ENCODE measurements around the gene CEACAM20.
"Not testable (repeated sequence)": the region's sequence is repeated elsewhere in the genome, so short reads cannot be mapped to it uniquely, and the experiment has no call there.

Gene CEACAM20

DNA sequence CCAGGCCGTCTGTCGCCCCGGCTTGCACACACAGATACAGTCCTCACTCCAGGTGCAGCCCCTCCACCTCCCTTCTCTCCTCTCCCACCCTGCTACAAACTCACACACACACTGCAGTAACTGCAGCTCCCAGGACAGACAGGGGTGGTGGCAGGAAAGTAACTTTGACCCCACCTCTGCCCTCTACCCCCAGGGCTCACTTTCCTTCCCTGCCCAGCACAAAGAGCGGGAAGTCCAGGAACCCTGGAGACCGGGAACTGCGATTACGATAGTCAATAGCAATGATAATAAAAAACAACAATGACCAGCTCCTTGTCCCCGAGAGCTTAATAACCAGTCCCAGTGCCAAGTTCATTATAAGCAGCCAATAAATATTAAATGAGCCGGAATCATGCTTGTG is at the start of gene CEACAM20:
TSS of gene CEACAM20 (minus strand) at position 140 of the 400 bp plus-strand sequence. CDS start 166 bp downstream, outside the sequence.
- DNase-seq (ENCODE audit: low read depth in 2 of 2), result no peak

DNA sequence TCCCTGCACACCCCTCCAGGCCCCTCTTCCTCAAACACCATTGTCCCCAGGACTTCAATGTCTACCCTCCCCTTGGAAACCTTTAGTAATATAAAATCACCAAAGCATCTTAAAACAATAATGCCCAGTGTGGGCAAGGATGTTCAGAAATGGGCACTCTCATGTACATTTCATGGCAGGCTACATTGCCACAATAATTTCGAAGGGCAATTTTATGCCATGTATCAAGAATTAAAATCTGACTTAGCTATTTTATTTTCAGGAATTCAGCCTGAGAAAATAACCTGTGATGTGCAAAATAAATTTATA is 48.0 kb upstream of the CEACAM20 start:
- no peak for DNase-seq (ENCODE audit: low read depth in 2 of 2)

DNA sequence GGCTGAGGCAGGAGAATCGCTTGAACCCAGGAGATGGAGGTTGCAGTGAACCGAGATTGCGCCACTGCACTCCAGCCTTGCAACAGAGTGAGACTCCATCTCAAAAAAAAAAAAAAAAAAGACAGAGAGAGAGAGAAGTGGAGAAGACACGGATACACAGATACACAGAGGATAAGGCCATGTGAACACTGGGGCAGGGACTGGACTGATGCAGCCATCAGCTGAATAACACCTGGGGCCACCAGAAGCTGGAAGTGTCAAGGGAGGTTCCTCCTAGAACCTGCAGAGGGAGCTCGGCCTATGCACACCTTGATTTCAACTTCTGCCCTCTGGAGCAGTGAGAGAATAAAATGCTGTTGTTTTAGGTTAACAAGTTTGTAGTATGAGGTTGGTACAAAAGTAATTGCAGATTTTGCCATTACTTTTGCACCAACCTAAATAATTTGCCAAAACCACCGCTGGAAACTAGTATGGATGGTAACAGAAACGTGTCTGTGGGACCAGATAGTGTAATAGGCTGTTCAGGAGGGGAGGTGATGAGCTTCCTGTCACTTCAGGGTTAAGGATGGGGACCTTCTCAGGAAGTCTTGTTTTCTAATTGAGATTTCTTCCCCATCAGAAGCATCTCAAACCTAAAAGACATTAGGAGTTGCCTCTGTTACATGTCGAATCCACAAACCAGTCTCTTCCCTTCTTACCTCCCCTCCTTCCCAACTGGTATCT is 47.5 kb upstream of the CEACAM20 start:
- DNase-seq (ENCODE audit: low read depth in 2 of 2), result no peak

DNA sequence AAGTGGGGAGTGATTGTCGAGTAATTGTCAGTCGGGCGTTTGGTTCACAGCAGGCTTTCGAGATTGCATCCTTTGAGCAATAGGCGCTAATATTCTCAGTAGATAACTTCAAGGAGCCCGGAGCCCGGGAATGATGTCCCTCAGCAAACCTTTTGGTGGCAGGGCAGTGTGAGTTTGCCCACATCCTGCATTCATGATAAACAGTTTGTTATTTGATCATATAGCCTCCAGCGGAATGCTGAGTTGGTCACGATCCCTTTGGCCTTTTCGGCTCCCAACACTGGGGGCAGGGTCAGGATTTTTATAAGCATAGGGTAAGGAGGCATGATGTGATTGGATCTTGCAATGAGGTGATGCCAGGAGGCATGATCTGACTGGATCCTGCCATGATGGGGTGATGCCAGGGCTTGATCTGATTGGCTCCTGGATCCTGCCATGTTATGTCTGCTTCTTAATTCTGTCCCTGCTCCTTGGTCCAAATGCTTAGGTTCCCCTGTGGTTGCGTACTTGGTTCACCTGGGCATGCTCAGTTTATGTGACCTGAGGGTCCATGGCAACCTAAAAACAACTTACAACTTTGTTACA is 45.7 kb upstream of the CEACAM20 start:
- no peak for DNase-seq (ENCODE audit: low read depth in 2 of 2)

DNA sequence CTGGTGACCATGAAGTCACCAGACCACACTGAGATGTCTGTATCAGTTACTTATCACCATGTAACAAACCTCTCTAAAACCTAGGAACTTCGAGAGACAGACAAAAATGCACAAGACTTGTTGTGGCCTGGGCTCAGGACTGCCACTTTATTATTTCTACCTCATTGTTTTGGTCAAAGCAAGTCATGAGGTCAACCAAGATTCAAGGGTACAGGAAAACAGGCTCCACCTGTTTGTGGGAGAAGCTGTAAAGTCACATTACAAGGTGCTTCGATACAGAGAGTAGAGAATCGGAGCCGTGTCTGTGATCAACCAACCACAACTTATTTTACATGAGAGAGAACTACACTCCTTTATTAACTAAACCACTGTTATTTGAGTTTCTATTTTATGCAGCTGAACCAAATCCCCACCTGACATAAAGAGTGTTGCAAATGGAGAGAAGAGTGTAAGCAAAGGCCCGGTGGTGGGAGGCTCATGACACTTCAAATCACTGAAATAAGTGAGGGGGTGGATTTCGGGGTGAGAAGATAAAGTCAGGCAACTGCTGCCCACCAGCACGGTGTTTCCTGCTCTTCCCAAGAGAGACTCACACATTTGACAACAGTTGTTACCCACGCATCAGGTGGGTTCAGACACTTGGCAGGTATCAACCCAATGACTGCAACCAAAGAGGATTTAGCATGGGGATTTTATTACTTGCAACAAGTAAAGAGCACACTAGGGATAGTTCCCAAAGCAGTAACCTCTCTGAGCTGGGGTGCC is 44.9 kb upstream of the CEACAM20 start:
- no peak for DNase-seq (ENCODE audit: low read depth in 2 of 2)

DNA sequence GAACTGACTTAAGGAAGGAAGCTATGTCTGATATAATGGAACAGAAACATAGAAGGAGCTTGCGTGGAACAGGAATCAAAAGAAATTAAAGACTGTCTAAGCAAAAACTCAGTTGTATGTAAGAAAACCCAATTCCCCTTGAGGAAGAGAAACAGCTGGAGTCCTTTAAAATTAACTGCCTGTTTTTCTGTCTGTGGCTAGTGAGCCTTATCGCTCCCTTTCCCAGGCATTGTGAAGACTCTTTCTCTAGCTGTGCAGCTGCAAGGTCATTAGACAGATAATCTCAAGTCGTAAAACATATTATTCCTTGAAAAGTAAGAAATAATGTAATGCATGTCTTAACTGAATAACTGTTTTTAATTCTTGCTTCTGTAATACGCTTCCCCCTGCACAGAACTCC is 44.2 kb upstream of the CEACAM20 start:
- no peak for DNase-seq (ENCODE audit: low read depth in 2 of 2)

DNA sequence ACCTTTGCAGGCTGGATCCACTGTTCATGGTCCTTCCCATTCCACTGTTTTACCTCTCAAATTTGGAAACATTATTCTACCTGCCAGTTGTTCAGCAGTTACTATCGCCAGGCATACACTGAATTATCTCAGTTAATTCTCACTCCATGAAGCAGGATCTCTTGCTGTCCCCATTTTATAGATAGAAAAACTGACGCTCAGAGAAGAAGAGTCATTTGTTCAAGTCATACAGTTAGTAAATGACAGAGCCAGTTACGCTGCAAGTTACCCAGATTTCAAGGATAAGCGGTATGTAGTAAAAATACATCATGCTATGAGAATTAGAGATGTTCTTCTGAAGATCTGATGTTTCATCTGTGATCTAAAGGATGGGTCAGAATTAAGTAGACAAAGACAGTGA is 43.7 kb upstream of the CEACAM20 start:
- DNase-seq (ENCODE audit: low read depth in 2 of 2), result no peak

DNA sequence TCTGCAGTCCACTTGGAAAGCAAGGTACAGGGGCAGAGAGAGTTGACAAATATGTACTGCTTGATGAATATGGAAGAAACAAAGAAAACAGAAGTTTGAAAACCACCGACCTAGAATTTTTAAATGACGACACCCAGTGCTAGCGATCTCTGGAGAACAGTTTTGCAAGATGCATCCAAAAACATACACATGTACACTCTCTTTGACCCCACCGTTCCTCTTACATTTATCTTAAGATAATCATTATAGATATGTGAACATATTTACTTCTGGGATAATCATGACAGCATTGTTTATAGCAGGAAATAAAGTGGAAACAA is 43.1 kb upstream of the CEACAM20 start:
- DNase-seq (ENCODE audit: low read depth in 2 of 2), result no peak

DNA sequence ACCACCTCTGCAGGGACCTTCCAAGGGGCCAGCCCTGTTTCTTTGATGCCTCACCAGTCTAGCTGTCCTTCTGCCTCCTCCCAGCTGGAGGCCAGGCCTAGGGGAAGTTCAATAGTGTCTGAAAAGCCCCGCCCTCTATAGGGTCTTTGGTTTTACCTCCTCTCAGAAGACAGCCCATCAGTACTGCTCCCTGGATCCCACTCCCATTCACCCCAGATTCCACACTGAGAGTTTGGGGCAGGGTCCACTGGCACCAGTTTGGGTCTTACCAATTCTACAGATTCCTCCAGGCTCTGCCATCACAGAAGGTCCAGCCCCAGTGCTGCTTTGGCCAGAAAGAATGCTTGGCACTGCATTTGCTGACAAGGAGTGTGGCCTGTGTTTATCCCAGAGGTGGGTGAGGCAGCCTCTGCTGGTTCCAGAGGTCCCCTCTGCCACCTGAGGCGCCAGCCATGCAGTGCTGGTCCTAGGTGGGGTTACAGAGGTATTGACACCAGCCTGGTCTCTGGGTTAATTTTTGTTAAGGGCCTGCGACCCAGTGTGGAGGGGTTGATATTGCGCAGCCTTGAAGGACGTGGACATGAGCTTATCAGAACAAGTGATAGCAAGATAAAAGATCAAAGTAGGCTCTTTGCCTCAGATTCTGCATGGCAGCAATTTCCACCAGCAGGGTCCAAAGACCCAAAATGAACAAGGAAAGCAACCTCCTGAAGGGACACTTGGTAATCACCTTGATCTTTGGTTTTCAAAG is 42.5 kb upstream of the CEACAM20 start:
- DNase-seq (ENCODE audit: low read depth in 2 of 2), result no peak

DNA sequence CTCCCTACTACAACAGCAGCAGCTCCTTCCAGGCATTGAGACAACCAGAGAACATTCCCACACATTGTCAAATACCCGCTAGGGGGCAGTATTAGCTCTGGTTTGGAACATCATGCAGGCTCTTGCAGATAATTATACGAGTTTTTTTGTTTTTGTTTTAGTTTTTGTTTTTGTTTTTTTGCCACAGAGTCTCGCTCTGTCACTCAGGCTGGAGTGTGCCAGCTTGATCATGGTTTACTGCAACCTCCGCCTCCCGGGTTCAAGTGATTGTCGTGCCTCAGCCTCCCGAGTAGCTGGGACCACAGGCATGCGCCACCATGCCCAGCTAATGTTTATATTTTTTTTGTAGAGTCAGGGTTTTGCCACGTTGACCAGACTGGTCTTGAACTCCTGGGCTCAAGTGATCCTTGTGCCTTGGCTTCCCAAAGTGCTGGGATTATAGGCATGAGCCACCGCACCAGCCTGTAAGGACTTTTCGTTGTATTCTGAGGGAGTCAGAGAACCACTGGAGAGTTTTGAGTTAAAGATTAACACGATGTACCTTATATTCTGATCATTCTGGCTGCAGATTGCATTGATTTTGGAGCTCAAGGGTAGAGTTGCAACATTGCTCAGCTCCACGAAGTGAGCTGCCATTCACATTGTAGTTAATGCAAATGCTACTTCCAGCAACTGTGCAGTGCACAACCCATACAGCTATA is 41.7 kb upstream of the CEACAM20 start:
- peak in 1 of 2 experiments; percentile 56 for DNase-seq (ENCODE audit: low read depth in 2 of 2)

DNA sequence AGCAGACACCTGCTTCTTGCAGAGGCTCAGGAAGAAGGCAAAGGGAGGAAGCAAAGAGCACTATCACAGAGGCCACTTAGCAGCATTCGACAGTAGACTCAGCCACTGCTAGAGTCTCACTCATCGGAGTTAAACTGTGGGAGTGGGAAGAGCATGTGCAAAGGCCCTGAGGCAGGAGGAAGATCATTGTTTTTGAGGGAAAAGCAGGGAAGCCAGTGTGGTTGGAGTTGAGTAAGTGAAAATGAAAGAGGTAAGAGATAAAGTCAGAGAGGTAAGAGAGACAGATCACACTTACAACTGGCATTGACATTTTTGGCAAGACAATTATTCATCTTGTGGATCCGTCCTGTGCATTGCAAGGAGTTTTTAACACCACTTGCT is 41.1 kb upstream of the CEACAM20 start:
- no peak for DNase-seq (ENCODE audit: low read depth in 2 of 2)

DNA sequence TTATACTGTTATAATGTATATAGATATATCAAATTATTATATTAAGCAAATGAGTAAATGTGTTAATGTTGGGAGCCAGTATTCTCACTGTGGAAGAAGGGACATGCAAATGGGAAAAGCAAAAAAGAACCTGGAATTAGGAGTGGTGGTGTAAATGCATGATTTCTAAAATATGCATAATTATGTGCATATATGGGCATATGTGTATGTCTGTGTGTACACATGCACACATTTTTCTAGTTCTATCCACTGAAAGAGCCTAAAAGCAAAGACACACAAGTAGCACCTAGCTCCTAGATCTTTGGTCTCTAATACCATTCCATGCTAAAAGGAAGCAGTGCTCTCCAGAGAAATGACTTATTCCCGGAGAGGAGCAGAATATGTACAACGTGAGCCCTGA is 38.3 kb upstream of the CEACAM20 start:
- DNase-seq (ENCODE audit: low read depth in 2 of 2), result no peak

DNA sequence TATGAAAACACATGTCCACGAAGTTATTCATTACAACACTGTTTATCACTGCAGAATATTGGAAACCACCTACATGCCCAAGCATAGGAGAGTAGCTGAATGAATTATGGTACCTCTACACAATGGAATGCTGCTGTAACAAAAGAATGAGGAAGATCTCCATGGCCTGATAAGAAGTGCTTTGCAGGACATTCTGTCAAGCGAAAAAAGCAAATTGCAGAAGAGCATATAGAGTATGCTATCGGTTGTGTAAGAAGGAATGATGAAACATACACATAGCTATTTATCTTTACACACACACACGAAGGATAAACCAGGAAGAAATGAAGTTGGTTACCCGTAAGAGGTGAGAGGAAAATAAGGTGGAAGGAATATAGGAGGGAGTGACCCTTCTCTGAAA is 37.5 kb upstream of the CEACAM20 start:
- DNase-seq (ENCODE audit: low read depth in 2 of 2), result no peak

DNA sequence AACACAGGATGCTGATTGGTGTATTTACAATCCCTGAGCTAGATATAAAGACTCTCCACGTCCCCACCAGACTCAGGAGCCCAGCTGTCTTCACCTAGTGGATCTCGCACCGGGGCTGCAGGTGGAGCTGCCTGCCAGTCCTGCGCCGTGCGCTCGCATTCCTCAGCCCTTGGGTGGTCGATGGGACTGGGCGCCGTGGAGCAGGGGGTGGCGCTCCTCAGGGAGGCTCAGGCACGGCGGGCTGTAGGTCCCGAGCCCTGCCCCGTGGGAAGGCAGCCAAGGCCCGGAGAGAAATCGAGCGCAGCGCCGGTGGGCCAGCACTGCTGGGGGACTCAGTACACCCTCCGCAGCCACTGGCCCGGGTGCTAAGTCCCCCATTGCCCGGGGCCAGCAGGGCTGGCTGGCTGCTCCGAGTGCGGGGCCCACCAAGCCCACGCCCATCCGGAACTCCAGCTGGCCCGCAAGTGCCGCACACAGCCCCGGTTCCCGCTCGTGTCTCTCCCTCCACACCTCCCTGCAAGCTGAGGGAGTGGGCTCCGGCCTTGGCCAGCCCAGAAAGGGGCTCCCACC is 33.7 kb upstream of the CEACAM20 start:
- not testable (repeated sequence) for DNase-seq (ENCODE audit: low read depth in 2 of 2)

DNA sequence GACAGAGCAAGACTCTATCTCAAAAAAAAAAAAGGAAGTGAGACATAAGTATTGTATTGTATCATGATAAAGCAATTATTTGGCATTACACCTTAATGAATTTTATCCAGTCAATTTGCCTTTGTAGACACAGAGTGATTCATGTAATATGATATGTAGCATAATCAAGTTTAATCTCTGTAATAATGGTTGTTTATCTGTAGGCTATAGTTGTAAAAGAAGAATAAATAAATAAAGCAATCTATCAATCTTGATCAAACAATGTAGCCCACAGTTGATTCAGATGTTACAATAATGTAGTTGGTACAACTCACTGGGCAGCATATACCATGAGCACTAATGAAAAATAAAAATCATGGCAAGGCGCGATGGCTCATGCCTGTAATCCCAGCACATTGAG is 28.5 kb upstream of the CEACAM20 start:
- DNase-seq (ENCODE audit: low read depth in 2 of 2), result no peak

DNA sequence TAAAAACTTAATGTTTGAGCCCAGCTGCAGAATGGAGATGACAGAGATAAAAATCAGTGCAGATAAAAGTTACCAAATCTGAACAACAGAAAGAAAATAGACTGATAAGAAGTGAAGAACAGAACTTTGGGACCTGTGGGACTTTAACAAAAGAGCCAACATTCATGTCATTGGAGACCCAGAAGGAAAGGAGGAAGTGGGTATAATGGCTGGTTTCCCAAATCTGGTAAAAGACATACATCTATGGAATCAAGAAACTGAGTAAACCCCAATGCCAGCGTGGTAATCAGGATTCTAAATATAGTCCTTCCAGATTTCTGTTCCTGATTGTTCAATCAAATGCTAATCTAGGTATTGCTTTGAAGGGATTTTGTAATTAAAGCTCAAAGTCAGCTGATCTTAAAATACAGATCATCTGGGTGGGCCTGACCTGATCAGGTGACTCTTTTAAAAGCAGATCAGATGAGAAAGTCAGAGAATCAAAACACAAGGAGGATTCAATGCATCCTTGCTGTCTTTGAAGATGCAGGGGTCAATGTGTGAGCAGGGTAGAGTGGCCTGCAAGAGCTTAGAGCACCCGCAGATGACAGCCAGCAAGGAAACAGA is 25.3 kb upstream of the CEACAM20 start:
- no peak for DNase-seq (ENCODE audit: low read depth in 2 of 2)

DNA sequence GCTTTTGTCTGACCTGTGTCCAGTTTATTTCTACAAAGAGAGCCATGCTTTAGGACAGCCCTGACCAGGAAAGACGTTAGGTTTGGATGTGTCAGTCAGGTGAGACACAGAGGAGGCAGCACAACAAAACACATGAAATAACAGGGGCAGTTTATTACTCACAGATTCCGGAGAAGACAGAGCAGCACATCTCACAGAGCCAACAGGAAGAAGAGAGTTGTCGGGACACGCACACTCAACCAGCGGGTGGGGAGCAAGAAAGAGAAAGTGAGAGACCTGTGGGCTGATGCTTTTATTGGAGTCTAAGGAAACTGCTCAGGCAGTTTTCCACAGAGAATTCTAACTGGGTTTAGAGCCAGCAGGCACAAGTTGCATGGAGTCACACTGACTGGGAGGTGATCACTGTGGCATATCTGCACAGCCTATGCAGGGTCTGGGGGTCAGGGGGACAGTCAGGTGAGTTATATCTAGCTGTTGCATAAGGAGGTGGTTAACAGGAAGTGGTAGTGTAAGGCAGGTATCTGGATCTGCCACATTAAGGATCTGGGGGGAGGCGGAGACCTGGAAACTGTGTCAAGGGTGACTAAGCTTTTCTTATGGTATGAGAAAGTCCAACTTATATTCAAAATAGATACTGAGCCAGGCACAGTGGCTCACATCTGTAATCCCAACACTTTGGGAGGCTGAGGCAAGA is 24.1 kb upstream of the CEACAM20 start:
- no peak for DNase-seq (ENCODE audit: low read depth in 2 of 2)

DNA sequence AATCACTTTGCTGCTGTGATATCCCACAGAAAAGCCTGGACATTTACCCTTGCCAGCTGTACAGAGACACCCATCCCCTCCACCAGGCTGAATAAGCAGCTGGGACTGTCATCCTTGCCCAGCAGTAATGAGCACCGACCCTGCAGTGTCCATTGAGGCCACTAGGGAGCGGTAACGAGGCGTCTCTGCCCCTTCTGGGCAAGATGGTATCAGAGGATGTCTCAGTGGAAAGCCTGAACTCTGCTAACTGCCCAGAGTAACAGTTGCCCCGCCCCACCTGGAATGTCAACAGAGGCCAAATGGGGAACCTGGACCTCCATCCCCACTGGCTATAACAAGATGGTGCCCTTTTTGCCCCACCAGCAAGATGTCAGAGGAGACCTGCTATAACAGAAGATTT is 22.8 kb upstream of the CEACAM20 start:
- no peak for DNase-seq (ENCODE audit: low read depth in 2 of 2)

DNA sequence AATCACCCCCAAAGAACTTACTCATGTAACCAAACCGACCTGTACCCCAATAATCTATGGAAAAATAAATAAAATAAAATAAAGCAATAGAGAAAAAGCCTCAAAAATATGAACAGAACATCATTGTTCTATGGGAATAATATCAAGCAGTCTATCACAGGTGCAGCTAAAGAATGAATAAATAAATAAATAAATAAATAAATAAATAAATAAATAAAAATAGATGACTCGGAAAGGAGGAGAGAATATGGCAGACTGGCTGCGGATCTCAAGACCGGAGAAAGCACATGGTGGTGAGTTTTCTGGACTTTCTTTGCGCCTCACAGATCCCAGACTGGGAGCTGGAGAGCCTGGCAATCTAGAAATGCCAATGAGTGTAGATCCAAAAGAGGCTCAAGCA is 22.4 kb upstream of the CEACAM20 start:
- no peak for DNase-seq (ENCODE audit: low read depth in 2 of 2)

DNA sequence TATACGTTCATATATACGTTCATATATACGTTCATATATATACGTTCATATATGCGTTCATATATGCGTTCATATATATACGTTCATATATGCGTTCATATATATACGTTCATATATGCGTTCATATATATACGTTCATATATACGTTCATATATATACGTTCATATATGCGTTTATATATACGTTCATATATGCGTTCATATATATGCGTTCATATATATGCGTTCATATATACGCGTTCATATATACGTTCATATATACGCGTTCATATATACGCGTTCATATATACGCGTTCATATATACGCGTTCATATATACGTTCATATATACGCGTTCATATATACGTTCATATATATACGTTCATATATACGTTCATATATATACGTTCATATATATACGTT is 21.5 kb upstream of the CEACAM20 start:
- DNase-seq (ENCODE audit: low read depth in 2 of 2), result not testable (repeated sequence)

DNA sequence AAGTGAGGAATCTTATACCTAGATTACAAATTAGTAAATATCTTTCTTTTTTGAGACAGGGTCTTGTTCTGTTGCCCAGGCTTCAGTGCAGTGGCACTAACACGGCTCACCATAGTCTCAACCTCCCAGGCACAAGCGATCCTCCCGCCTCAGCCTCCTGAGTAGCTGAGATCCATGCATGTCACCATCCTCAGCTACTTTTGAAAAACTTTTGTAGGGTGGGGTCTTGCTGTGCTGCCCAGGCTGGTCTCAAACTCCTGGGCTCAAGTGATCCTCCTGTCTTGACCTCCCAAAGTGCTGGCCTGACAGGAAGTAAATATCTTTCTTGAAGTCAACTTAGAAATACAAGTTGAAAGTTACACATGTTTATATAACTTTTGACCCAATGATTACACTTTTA is 20.0 kb upstream of the CEACAM20 start:
- DNase-seq (ENCODE audit: low read depth in 2 of 2), result no peak
